ENCODE data around the gene ZNF746.

Gene ZNF746

DNA sequence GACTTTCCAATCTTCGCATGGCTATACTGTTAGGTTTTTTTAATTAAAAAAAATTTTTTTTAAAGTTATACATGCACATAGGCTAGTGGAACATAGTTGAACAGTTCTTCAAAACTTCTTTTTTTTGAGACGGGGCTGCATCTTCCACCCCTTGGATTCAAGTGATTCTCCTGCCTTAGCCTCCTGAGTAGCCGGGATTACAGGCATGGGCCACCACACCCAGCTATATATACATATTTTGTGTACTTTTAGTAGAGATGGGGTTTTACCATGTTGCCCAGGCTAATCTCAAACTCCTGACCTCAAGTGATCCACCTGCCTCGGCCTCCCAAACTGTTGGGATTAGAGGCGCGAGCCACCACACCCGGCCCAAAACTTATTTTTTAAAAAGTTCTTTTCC lies 54.1 kb downstream of the ZNF746 start:
- Histone ChIP-seq H3K4me1 (ENCODE audit: control insufficient read depth in 1 of 2, insufficient read depth in 2 of 2, low read length in 2 of 2) (no peaks in the 10 kb centered on the region), H3K4me3 (ENCODE audit: low read depth in 1 of 2, low read length in 2 of 2) (no peak overlapping the region), H3K27me3 (ENCODE audit: low read depth, low read length) (no peaks in the 10 kb centered on the region), H3K9me3 (ENCODE audit: control insufficient read depth in 1 of 2, low read length in 2 of 2) (no peaks in the 10 kb centered on the region), H3K27ac (ENCODE audit: low read length) (no peak overlapping the region), H3K36me3 (ENCODE audit: control insufficient read depth in 1 of 2, insufficient read depth in 2 of 2, low read length in 2 of 2) (peaks cover 16 to 34% of the 10 kb centered on the region in 2 donors)

DNA sequence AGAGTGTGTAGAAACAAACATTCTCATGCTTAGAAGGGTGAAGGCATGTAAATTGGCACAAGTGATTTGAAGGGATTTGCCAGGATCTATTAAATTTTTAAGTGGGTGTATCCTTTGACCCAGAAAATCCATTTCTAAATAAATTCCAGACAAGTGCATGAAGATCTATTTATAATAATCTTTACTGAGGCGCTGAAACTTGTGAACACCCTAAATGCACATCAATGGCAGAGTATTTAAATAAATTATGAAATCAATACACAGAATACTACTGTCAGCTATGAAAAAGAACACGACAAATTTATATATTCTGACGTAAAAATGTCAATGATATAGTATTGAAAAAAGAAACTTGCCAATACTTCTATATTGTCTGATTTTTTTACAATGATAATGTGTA lies 54.7 kb downstream of the ZNF746 start:
- Histone ChIP-seq H3K4me1 (ENCODE audit: control insufficient read depth in 1 of 2, insufficient read depth in 2 of 2, low read length in 2 of 2) (no peaks in the 10 kb centered on the region), H3K27ac (ENCODE audit: low read length) (no peak overlapping the region), H3K27me3 (ENCODE audit: low read depth, low read length) (no peaks in the 10 kb centered on the region), H3K4me3 (ENCODE audit: low read depth in 1 of 2, low read length in 2 of 2) (no peak overlapping the region), H3K9me3 (ENCODE audit: control insufficient read depth in 1 of 2, low read length in 2 of 2) (no peaks in the 10 kb centered on the region), H3K36me3 (ENCODE audit: control insufficient read depth in 1 of 2, insufficient read depth in 2 of 2, low read length in 2 of 2) (peaks cover 15 to 33% of the 10 kb centered on the region in 2 donors)

- H3K36me3 ChIP-seq (ENCODE audit: control insufficient read depth in 1 of 2, insufficient read depth in 2 of 2, low read length in 2 of 2), result peaks cover 12 to 29% of the 10 kb centered on the region in 2 donors
- no peak overlapping the region for H3K27ac ChIP-seq (ENCODE audit: low read length)
- no peaks in the 10 kb centered on the region for H3K4me1 ChIP-seq (ENCODE audit: control insufficient read depth in 1 of 2, insufficient read depth in 2 of 2, low read length in 2 of 2)
- no peaks in the 10 kb centered on the region for H3K27me3 ChIP-seq (ENCODE audit: low read depth, low read length)
- no peaks in the 10 kb centered on the region for H3K9me3 ChIP-seq (ENCODE audit: control insufficient read depth in 1 of 2, low read length in 2 of 2)
- no peak overlapping the region for H3K4me3 ChIP-seq (ENCODE audit: low read depth in 1 of 2, low read length in 2 of 2)
These were observed 57.4 kb downstream of the ZNF746 start for GRCh38 chr7:149440222-149440621.

DNA sequence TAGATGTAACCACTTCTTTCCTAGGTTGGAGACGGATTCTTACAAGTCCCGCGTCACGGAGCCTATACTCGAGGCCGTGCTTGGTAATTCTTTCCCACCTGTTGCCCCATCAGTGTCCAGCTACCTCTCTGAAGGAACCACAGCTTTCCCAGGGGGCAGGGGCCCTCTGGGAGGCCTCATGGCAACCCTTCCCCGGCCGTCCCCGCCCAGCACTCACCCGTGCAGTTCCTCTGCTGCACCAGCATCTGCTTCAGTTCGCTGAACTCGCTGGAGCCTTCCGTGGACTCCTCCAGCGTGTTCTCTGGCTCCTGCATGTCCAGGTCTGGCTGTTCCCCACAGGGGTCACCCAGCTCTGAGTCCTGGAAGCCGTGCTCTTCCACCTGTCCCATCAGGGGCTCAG lies 61.3 kb downstream of the ZNF746 start:
- Histone ChIP-seq H3K27me3 (ENCODE audit: low read depth, low read length) (no peaks in the 10 kb centered on the region), H3K27ac (ENCODE audit: low read length) (no peak overlapping the region), H3K9me3 (ENCODE audit: control insufficient read depth in 1 of 2, low read length in 2 of 2) (no peaks in the 10 kb centered on the region), H3K4me1 (ENCODE audit: control insufficient read depth in 1 of 2, insufficient read depth in 2 of 2, low read length in 2 of 2) (no peaks in the 10 kb centered on the region), H3K36me3 (ENCODE audit: control insufficient read depth in 1 of 2, insufficient read depth in 2 of 2, low read length in 2 of 2) (peaks cover 23 to 50% of the 10 kb centered on the region in 2 donors), H3K4me3 (ENCODE audit: low read depth in 1 of 2, low read length in 2 of 2) (no peak overlapping the region)

DNA sequence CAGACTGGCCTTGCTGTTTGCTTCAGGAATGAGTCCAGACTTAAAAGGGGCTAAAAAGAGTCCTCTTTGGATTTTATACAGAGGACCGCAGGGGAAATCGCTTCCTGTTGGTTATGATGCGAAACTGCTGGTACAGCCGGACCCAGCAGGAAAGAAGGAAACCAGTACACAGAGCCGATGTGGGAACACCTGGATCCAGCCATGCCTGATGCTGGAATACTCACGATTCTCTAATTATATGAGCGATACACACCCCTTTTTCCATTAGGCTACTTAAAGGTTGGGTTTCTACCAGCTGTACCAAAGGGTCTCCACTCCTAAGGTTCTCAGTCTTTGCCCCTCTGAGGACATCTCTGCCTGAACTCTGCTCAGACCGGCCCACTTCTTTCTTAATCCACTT lies 64.5 kb downstream of the ZNF746 start:
- H3K36me3 ChIP-seq (ENCODE audit: control insufficient read depth in 1 of 2, insufficient read depth in 2 of 2, low read length in 2 of 2), result peaks cover 23 to 57% of the 10 kb centered on the region in 2 donors
- H3K27ac ChIP-seq (ENCODE audit: low read length), result no peak overlapping the region
- no peak overlapping the region for H3K4me3 ChIP-seq (ENCODE audit: low read depth in 1 of 2, low read length in 2 of 2)
- H3K27me3 ChIP-seq (ENCODE audit: low read depth, low read length), result no peaks in the 10 kb centered on the region
- no peaks in the 10 kb centered on the region for H3K4me1 ChIP-seq (ENCODE audit: control insufficient read depth in 1 of 2, insufficient read depth in 2 of 2, low read length in 2 of 2)
- H3K9me3 ChIP-seq (ENCODE audit: control insufficient read depth in 1 of 2, low read length in 2 of 2), result no peaks in the 10 kb centered on the region

DNA sequence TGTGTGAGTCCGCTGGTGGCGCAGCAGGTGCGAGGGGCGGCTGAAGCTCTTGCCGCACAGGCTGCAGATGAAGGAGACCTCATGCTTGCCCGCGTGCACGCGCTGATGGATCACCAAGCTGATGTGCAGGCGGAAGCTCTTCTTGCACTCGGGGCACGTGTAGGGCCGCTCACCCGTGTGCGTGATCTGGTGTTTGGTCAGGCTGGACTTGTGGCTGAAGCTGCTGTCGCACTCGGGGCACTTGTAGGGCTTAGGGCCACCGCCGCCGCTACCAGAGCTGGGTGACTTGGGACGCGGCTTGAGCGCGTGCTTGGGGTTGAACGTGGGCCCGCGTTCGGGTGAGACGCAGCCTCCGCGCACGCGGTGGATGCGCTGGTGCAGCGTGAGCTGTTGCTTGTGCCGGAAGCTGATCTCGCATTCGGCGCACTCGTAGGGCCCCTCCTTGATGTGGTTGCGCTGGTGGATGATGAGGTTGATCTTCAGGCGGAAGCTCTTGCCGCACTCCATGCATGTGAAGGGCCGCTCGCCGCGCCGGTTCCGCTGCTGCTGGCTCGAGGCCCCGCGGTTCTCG lies 65.4 kb downstream of the ZNF746 start:
- H3K36me3 ChIP-seq (ENCODE audit: control insufficient read depth in 1 of 2, insufficient read depth in 2 of 2, low read length in 2 of 2), result peaks cover 23 to 53% of the 10 kb centered on the region in 2 donors
- no peaks in the 10 kb centered on the region for H3K4me1 ChIP-seq (ENCODE audit: control insufficient read depth in 1 of 2, insufficient read depth in 2 of 2, low read length in 2 of 2)
- H3K4me3 ChIP-seq (ENCODE audit: low read depth in 1 of 2, low read length in 2 of 2), result no peak overlapping the region
- no peaks in the 10 kb centered on the region for H3K9me3 ChIP-seq (ENCODE audit: control insufficient read depth in 1 of 2, low read length in 2 of 2)
- H3K27me3 ChIP-seq (ENCODE audit: low read depth, low read length), result no peaks in the 10 kb centered on the region
- H3K27ac ChIP-seq (ENCODE audit: low read length), result no peak overlapping the region

- Histone ChIP-seq H3K27ac (ENCODE audit: low read length) (no peak overlapping the region), H3K27me3 (ENCODE audit: low read depth, low read length) (no peaks in the 10 kb centered on the region), H3K4me1 (ENCODE audit: control insufficient read depth in 1 of 2, insufficient read depth in 2 of 2, low read length in 2 of 2) (no peaks in the 10 kb centered on the region), H3K36me3 (ENCODE audit: control insufficient read depth in 1 of 2, insufficient read depth in 2 of 2, low read length in 2 of 2) (peaks cover 22 to 51% of the 10 kb centered on the region in 2 donors), H3K9me3 (ENCODE audit: control insufficient read depth in 1 of 2, low read length in 2 of 2) (no peaks in the 10 kb centered on the region), H3K4me3 (ENCODE audit: low read depth in 1 of 2, low read length in 2 of 2) (no peak overlapping the region)
These were observed 66.0 kb downstream of the ZNF746 start for GRCh38 chr7:149431486-149432120.

- H3K4me1 ChIP-seq (ENCODE audit: control insufficient read depth in 1 of 2, insufficient read depth in 2 of 2, low read length in 2 of 2), result no peaks in the 10 kb centered on the region
- no peaks in the 10 kb centered on the region for H3K9me3 ChIP-seq (ENCODE audit: control insufficient read depth in 1 of 2, low read length in 2 of 2)
- H3K4me3 ChIP-seq (ENCODE audit: low read depth in 1 of 2, low read length in 2 of 2), result no peak overlapping the region
- H3K36me3 ChIP-seq (ENCODE audit: control insufficient read depth in 1 of 2, insufficient read depth in 2 of 2, low read length in 2 of 2), result peaks cover 11 to 41% of the 10 kb centered on the region in 2 donors
- no peak overlapping the region for H3K27ac ChIP-seq (ENCODE audit: low read length)
- no peaks in the 10 kb centered on the region for H3K27me3 ChIP-seq (ENCODE audit: low read depth, low read length)
These were observed 67.4 kb downstream of the ZNF746 start for GRCh38 chr7:149430192-149430591.

DNA sequence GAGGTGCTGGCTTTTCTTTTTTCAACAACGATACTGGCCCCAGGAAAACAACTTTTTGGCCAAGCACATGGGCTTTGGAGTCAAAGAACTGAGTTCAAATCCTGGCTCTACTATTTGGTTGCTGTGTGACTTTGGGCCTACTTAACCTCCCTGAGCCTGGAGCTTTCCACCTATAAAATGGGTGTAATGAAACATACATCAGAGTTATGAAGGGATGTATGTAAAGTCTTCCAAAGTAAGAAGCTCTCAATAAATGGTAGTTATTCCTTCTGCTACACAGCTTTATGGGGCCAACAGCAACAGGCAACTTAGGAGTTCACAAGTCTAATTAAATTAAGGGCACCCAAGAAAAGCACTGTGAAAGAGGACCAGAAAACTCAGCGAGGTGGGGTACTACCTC lies 69.7 kb downstream of the ZNF746 start:
- Histone ChIP-seq H3K4me3 (ENCODE audit: low read depth in 1 of 2, low read length in 2 of 2) (no peak overlapping the region), H3K9me3 (ENCODE audit: control insufficient read depth in 1 of 2, low read length in 2 of 2) (no peaks in the 10 kb centered on the region), H3K36me3 (ENCODE audit: control insufficient read depth in 1 of 2, insufficient read depth in 2 of 2, low read length in 2 of 2) (peaks cover 4 to 23% of the 10 kb centered on the region in 2 donors), H3K27ac (ENCODE audit: low read length) (no peak overlapping the region), H3K4me1 (ENCODE audit: control insufficient read depth in 1 of 2, insufficient read depth in 2 of 2, low read length in 2 of 2) (peaks cover 0 to 3% of the 10 kb centered on the region in 2 donors), H3K27me3 (ENCODE audit: low read depth, low read length) (no peaks in the 10 kb centered on the region)

DNA sequence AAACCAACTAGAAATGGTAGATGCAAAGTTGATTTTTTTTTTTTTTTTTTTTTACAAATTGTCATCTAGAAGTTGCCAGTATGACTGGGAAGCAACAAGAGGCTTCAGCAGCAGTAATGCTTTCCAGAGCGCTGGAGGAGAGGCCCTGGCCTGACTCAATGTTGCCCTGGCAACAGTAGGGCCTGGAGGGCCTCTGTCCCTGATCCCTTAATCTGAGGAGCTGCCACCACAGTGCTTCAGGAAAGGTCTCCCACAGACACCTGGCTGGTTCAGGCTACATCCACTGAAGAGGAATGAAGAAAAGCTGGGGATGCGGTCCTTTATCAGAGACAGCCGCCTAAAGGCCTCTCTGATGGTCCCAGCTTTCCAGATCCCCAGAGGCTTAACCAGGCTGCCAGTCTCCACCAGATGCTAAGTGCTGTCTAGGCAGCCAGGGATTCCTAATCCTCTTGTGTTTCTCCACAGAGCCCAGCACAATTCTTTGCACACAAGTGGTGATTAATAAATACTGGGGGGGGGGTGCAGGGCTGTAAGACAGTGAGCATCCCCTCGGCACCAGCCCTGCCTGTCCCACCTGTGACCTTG lies 70.4 kb downstream of the ZNF746 start:
- Histone ChIP-seq H3K4me1 (ENCODE audit: control insufficient read depth in 1 of 2, insufficient read depth in 2 of 2, low read length in 2 of 2) (peaks cover 0 to 7% of the 10 kb centered on the region in 2 donors), H3K4me3 (ENCODE audit: low read depth in 1 of 2, low read length in 2 of 2) (no peak overlapping the region), H3K9me3 (ENCODE audit: control insufficient read depth in 1 of 2, low read length in 2 of 2) (no peaks in the 10 kb centered on the region), H3K36me3 (ENCODE audit: control insufficient read depth in 1 of 2, insufficient read depth in 2 of 2, low read length in 2 of 2) (peaks cover 0 to 16% of the 10 kb centered on the region in 2 donors), H3K27me3 (ENCODE audit: low read depth, low read length) (no peaks in the 10 kb centered on the region), H3K27ac (ENCODE audit: low read length) (no peak overlapping the region)

- Histone ChIP-seq H3K4me3 (ENCODE audit: low read depth in 1 of 2, low read length in 2 of 2) (peak overlapping the region; percentile 50 to 63), H3K27me3 (ENCODE audit: low read depth, low read length) (no peaks in the 10 kb centered on the region), H3K9me3 (ENCODE audit: control insufficient read depth in 1 of 2, low read length in 2 of 2) (no peaks in the 10 kb centered on the region), H3K36me3 (ENCODE audit: control insufficient read depth in 1 of 2, insufficient read depth in 2 of 2, low read length in 2 of 2) (no peaks in the 10 kb centered on the region), H3K4me1 (ENCODE audit: control insufficient read depth in 1 of 2, insufficient read depth in 2 of 2, low read length in 2 of 2) (peaks cover 0 to 11% of the 10 kb centered on the region in 2 donors), H3K27ac (ENCODE audit: low read length) (no peak overlapping the region)
These were observed 74.0 kb downstream of the ZNF746 start for GRCh38 chr7:149423449-149424110.

All from muscle layer of duodenum (tissue), 2 donors.